Fibroblast of lung (primary cell): ENCODE results near the gene ASAP2.

Source experiments
- EZH2 ChIP-seq: IDR thresholded peaks from 2 replicates; pipeline ENCODE4 v1.5.1; 2012; ENCODE audit warnings: low read length, control low read depth, mild to moderate bottlenecking; ENCODE audit errors: missing control alignments
- TF ChIP-seq, protein P1 (sequence below), 2 donors: IDR thresholded peaks in 1 of 2; conservative IDR thresholded peaks in 1 of 2; 1 replicate in 1 of 2; 2 replicates in 1 of 2; pipeline ENCODE4 v1.5.1; 2011 to 2012; ENCODE audit warnings: low read length in 2 of 2, control low read depth in 1 of 2, inconsistent platforms in 1 of 2, low read depth in 1 of 2, mild to moderate bottlenecking in 1 of 2

DNA sequence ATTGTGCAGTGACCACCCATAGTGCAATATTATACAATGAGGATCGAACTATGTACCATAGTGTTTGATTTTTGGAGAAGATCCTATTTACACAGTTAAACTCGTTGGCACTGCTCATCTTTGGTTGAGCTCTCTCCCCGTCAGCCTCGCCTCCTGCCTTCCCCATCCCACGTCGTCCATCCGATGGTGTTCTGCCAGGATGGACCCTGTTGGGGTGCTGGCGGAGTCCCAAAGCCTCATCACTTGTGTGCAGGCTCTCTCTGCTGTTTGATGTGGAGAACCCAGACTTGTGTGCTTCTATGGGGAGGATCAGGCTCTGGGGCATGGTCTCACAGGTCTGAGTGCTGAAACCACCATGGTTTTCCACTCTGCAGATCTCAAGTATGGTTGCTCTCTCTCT, 131.3 kb downstream of the ASAP2 start:
- TF ChIP-seq, protein P1, sequence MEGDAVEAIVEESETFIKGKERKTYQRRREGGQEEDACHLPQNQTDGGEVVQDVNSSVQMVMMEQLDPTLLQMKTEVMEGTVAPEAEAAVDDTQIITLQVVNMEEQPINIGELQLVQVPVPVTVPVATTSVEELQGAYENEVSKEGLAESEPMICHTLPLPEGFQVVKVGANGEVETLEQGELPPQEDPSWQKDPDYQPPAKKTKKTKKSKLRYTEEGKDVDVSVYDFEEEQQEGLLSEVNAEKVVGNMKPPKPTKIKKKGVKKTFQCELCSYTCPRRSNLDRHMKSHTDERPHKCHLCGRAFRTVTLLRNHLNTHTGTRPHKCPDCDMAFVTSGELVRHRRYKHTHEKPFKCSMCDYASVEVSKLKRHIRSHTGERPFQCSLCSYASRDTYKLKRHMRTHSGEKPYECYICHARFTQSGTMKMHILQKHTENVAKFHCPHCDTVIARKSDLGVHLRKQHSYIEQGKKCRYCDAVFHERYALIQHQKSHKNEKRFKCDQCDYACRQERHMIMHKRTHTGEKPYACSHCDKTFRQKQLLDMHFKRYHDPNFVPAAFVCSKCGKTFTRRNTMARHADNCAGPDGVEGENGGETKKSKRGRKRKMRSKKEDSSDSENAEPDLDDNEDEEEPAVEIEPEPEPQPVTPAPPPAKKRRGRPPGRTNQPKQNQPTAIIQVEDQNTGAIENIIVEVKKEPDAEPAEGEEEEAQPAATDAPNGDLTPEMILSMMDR (conservative IDR thresholded peaks at IDR 0.05 in 1 of 2, IDR thresholded peaks at IDR 0.05 in 1 of 2; ENCODE audit: low read depth in 1 of 2, low read length in 2 of 2) = no peak
- TF ChIP-seq EZH2 = no peak
